Measurements from ENCODE around the gene SHISA7. TPM values are rescaled to one million over a fixed set of nuclear protein-coding genes. Genes with fewer than 3 reads are reported as not detected.
A peak's percentile ranks its signal among the peaks of the same experiment; 100 is the strongest.

Gene SHISA7
- total and polyA plus RNA-seq, 8 donors, result not detected

- TF ChIP-seq POLR2AphosphoS5 (IDR thresholded peaks at IDR 0.05), result no peak
- TF ChIP-seq, protein P1, sequence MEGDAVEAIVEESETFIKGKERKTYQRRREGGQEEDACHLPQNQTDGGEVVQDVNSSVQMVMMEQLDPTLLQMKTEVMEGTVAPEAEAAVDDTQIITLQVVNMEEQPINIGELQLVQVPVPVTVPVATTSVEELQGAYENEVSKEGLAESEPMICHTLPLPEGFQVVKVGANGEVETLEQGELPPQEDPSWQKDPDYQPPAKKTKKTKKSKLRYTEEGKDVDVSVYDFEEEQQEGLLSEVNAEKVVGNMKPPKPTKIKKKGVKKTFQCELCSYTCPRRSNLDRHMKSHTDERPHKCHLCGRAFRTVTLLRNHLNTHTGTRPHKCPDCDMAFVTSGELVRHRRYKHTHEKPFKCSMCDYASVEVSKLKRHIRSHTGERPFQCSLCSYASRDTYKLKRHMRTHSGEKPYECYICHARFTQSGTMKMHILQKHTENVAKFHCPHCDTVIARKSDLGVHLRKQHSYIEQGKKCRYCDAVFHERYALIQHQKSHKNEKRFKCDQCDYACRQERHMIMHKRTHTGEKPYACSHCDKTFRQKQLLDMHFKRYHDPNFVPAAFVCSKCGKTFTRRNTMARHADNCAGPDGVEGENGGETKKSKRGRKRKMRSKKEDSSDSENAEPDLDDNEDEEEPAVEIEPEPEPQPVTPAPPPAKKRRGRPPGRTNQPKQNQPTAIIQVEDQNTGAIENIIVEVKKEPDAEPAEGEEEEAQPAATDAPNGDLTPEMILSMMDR (IDR thresholded peaks at IDR 0.05), result no peak
- TF ChIP-seq EP300 (IDR thresholded peaks at IDR 0.05), result no peak
- TF ChIP-seq POLR2A (IDR thresholded peaks at IDR 0.05), result no peak
- H3K4me1 ChIP-seq, result peaks cover 16 to 27% (median 23%) of the 10 kb centered on the region in 4 donors
- intact Hi-C loops (cut with DNase I; ENCODE audit: low total_unique reads), result no loop called here
- peaks cover 27 to 89% (median 56%) of the 10 kb centered on the region in 3 donors for H3K27me3 ChIP-seq
- 27 to 38% (median 28%) methylated on average over 11 to 16 of the region's 16 CpGs for WGBS, 5 donors
- peak in 1 of 2 donors; percentile 48 for DNase-seq
- H3K36me3 ChIP-seq, result no peaks in the 10 kb centered on the region
- no peak overlapping the region for H3K27ac ChIP-seq
- no peaks in the 10 kb centered on the region for H3K9me3 ChIP-seq
- H3K4me3 ChIP-seq, result no peak overlapping the region
Measured at GRCh38 chr19:55447421-55448174, 4.5 kb upstream of the SHISA7 start.

GRCh38 chr19:55446060-55446459, 3.0 kb upstream of the SHISA7 start:
- H3K27me3 ChIP-seq, result peaks cover 16 to 89% (median 55%) of the 10 kb centered on the region in 3 donors
- no peak for DNase-seq
- TF ChIP-seq POLR2AphosphoS5 (IDR thresholded peaks at IDR 0.05), result no peak
- no peak for TF ChIP-seq EP300 (IDR thresholded peaks at IDR 0.05)
- TF ChIP-seq, protein P1 (IDR thresholded peaks at IDR 0.05), result no peak
- no peak for TF ChIP-seq POLR2A (IDR thresholded peaks at IDR 0.05)
- H3K27ac ChIP-seq, result no peak overlapping the region
- intact Hi-C loops (cut with DNase I; ENCODE audit: low total_unique reads), result no loop called here
- H3K4me3 ChIP-seq, result no peak overlapping the region
- no peaks in the 10 kb centered on the region for H3K9me3 ChIP-seq
- no peaks in the 10 kb centered on the region for H3K36me3 ChIP-seq
- H3K4me1 ChIP-seq, result peaks cover under 1 to 25% (median 18%) of the 10 kb centered on the region in 4 donors
- WGBS, 5 donors, result 56 to 66% (median 64%) methylated on average over 8 of the region's 8 CpGs

DNA sequence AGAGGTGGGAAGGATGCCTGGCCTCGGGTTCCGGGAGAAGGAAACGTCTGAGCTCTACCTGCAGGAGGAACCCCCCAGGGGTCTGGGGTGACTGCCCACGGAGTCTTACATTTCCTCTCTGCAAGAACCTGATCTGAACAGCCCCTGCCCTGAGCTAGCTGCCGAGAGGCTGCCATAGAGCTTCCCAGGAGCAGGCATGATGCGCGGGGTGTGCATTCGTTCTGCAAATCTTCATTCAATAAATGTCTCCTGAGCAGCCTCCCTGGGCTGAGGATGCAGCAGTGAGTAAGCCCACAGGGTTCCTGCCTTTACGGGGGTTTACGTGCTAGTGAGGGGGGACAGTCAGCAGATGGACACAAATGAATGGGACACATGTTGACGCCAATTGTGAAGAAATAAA, 1.5 kb upstream of the SHISA7 start:
- Histone ChIP-seq H3K9me3 (no peaks in the 10 kb centered on the region), H3K27ac (no peak overlapping the region), H3K27me3 (peaks cover 22 to 91% (median 64%) of the 10 kb centered on the region in 3 donors), H3K4me3 (no peak overlapping the region), H3K36me3 (no peaks in the 10 kb centered on the region), H3K4me1 (peaks cover 4 to 31% (median 23%) of the 10 kb centered on the region in 4 donors)
- WGBS, 5 donors, result 39 to 53% (median 49%) methylated on average over 11 of the region's 11 CpGs
- TF ChIP-seq EP300 (IDR thresholded peaks at IDR 0.05) (no peak), POLR2A (IDR thresholded peaks at IDR 0.05) (no peak), POLR2AphosphoS5 (IDR thresholded peaks at IDR 0.05) (no peak)
- TF ChIP-seq, protein P1 (IDR thresholded peaks at IDR 0.05), result no peak
- intact Hi-C loops (cut with DNase I; ENCODE audit: low total_unique reads), result no loop called here
- DNase-seq, result no peak

- peaks cover 4 to 31% (median 23%) of the 10 kb centered on the region in 4 donors for H3K4me1 ChIP-seq
- H3K36me3 ChIP-seq, result no peaks in the 10 kb centered on the region
- H3K9me3 ChIP-seq, result no peaks in the 10 kb centered on the region
- DNase-seq, result no peak
- 26 to 42% (median 34%) methylated on average over 17 to 18 of the region's 18 CpGs for WGBS, 5 donors
- no peak overlapping the region for H3K4me3 ChIP-seq
- peaks cover 19 to 91% (median 65%) of the 10 kb centered on the region in 3 donors for H3K27me3 ChIP-seq
- no peak for TF ChIP-seq POLR2A (IDR thresholded peaks at IDR 0.05)
- TF ChIP-seq, protein P1 (IDR thresholded peaks at IDR 0.05), result no peak
- TF ChIP-seq POLR2AphosphoS5 (IDR thresholded peaks at IDR 0.05), result no peak
- TF ChIP-seq EP300 (IDR thresholded peaks at IDR 0.05), result no peak
- intact Hi-C loops (cut with DNase I; ENCODE audit: low total_unique reads), result no loop called here
- no peak overlapping the region for H3K27ac ChIP-seq
Measured at GRCh38 chr19:55443824-55444480, 852 bp upstream of the SHISA7 start.
